Activated CD8-positive, alpha-beta memory T cell treated with anti-CD3 and anti-CD28 coated beads for 4 hours (primary cell): ENCODE measurements around the gene USP32.
"Not testable (repeated sequence)": the region's sequence is repeated elsewhere in the genome, so short reads cannot be mapped to it uniquely, and the experiment has no call there.

Source experiments
- DNase-seq, 2 donors: peaks; one replicate each; pipeline ENCODE4 v3.0.0-alpha.2; 2020; ENCODE audit warnings: low read depth in 2 of 2

Gene USP32

DNA sequence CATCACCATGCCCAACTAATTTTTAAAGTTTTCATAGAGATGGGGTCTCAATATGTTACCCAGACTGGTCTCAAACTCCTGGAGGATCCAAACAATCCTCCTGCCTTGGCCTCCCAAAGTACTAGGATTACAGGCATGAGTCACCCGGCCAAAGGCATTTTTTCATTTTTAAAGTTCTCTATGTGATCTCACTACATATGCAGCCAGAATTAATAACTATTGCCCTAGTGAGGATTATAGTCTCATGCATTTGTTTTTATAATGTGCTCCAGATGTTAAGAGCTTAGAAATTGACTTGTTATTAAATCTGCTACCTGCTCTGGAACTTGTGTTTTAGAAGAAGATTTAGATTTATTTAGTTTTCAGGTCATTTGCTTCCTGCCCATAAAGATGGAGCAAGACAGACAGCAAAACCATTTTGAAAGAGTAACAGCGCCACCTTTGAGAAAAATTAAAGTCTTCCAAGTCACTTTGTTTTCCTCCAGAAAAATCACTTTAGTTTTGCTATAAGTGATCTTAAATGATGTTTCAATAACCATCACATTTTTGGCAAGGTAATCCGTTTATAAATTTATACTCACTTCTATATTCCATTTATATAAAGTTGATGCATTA lies 162.6 kb downstream of the USP32 start:
- no peak for DNase-seq

DNA sequence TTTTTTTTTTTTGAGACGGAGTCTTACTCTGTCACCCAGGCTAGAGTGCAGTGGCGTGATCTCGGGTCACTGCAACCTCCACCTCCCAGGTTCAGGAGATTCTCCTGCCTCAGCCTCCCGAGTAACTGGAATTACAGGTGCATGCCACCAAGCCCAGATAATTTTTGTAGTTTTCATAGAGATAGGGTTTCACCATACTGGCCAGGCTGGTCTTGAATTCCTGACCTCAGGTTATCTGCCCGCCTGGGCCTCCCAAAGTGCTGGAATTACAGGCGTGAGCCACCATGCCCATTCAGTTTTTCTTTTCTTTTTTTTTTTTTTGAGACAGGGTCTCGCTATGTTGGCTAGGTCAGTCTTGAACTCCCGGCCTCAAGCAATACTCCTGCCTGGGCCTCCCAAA lies 164.7 kb downstream of the USP32 start:
- DNase-seq = not testable (repeated sequence)

DNA sequence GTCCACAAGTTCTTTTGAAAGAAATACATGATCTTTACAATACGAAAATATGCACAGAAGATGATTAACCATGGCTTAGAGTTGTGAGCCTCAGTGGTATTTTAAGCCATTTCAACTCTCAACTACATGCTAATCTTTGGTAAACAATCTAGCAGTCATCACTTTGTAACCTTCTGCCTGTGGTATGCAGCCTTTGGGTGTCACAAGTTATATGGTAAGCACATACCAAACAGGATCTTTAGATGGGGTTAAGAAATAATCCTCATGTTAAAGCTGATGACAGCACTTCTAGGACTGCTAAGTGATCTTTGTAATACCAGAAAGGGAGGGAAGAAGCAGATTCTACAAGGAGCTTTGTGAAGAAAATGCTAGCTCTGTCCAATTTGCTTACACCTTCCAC lies 167.9 kb downstream of the USP32 start:
- no peak for DNase-seq

DNA sequence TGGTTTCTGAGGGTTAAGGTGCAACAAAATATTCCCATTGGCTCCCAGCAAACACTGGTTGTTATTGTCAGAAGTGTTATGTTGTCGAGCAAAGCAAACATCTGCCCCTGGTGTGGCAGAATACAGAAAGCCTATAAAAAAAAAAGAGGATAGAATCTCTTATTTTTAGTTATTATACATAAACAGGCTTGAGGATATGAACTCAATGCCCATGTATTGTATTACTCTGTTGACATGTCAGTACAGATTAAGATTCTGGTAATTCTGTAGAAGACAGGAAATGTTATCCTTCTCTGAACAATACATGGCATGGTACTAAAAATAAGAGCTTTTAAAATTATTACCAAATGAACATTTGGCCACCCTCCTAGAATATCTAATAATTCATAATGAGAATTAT lies 168.5 kb downstream of the USP32 start:
- DNase-seq = no peak

DNA sequence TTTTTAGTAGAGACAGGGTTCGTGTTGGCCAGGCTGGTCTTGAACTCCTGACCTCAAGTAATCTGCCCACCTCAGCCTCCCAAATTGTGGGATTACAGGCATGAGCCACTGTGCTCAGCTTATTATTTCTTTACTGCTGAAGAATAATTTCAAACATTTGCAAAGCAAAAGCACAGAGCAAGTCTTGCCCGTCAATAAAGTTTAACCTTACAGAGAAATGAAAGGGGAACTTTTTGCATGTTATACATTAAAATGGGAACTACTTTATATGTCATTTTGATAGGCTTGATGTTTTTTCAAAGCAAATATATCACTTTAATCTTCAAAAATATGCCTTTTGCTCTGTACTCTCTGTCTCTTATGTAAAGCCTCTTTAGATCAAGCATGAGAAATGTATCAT lies 173.2 kb downstream of the USP32 start:
- DNase-seq = not testable (repeated sequence)

DNA sequence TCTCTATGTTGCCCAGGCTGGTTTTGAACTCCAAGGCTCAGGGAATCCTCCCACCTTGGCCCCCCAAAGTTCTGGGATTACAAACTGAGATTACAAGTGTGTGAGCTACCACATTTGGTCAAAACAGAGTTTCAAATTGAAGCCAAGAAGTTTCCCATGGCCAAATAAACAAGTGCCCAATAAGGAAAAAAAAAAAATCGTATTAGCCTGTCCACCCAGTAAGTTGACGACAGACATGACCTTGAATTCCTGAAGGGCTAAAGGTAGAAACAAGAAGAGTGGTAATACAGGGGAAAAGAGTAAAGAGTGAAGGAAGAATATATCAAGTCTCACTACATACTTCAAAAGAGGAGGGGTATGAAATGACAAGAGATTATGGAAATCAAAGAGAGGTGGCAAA lies 176.0 kb downstream of the USP32 start:
- not testable (repeated sequence) for DNase-seq

DNA sequence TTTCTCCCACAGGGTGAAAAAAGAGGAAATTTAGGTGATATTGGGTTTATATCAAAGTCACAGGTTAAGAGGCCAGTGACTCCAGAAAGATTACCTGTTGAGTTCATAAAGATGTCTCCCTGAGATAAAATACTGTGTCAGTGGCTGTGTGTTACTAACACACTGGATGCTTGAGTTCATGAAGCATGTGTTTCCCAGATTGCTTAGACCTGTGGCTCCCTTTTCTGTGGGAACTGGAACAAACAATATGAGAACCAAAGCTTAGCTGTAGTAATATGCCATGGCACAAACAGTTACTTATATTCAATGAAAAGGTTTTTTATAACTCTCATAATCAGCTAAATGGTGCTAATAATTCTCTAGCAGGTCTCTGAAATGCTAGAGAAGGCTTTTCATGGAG lies 180.7 kb downstream of the USP32 start:
- not testable (repeated sequence) for DNase-seq

DNA sequence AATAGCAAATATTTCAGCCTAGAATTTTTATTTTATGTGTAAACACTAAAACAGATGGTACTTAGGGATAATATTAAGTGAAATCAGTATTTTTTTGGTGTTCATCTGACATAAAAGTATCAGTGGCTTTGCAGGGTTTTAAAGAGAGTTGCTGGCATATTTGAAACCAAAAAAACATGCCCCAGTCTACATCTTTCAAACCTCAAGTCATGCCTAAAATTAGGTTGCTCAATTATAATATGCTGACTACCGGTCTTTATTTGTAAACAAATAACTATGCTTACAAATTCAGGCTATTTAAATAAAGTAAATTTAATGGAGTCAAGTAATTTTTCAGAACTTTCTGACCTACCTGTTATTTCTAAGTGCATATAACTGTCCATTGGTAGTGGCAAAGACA lies 183.6 kb downstream of the USP32 start:
- DNase-seq = not testable (repeated sequence)

DNA sequence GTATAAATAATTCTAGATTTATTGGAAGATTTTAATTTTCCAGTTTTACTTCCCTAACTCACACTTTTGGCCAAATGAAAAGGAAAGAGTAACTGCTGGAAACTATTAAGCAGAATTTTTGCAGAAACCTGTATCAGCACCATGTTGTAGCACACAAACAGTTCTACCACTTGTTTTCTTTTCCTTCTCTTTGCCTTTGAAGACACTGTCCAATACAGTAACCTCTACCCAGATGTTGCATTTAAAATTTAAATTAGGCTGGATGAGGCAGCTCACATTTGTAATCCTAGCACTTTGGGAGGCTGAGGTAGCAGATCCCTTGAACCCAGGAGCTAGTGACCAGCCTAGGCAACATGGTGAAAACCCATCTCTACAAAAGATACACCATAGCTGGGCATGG lies 186.2 kb downstream of the USP32 start:
- DNase-seq = not testable (repeated sequence)

DNA sequence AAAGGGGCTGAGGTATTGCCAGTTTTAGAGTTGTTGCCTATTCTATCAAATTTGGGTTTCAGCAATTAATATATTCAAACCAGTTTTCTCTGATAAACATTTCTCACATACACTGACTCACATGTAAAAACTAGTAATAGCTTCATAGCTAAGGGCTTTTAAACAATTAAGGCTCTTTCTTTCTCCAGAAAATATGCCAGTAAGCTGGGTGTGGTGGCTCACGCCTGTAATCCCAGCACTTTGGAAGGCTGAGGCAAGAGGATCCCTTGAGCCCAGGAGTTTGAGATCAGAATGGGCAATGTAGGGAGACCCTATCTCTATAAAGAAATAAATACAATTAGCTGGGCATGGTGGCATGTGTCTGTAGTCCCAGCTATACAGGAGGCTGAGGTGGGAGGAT lies 193.3 kb downstream of the USP32 start:
- not testable (repeated sequence) for DNase-seq

DNA sequence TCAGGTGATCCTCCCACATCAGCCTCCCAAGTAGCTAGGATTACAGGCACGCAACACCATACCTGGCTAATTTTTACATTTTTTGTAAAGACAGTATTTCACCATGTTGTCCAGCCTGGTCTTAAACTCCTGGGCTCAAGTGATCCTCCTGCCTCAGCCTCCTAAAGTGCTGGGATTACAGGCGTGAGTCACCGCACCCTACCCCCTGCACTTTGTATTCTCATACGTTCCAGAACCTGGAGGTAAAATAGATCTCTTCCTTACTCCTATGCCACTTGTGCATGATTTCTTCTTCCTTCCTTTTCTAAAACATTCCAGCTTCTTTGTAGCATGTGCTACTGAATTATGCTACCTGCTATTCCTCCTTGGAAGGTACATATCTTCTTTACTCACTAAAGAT lies 197.8 kb downstream of the USP32 start:
- DNase-seq = not testable (repeated sequence)

DNA sequence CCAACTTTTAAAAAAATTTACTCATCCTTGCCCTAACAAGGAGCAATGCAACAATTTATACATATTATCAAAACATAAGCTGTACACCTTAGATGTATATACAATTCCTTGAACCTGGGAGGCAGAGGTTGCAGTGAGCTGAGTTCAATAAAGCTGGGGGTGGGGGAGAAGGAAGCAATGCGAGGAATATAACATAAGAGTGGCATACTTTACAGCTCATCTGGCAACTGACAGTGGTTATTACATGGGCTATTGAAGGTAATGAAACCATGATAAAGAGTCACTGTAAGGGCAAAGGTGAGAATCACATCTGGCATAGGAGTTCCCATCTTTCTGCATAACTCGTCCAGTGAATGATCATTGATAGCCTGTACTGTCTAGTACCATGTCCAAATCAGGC lies 198.5 kb downstream of the USP32 start:
- DNase-seq = no peak

DNA sequence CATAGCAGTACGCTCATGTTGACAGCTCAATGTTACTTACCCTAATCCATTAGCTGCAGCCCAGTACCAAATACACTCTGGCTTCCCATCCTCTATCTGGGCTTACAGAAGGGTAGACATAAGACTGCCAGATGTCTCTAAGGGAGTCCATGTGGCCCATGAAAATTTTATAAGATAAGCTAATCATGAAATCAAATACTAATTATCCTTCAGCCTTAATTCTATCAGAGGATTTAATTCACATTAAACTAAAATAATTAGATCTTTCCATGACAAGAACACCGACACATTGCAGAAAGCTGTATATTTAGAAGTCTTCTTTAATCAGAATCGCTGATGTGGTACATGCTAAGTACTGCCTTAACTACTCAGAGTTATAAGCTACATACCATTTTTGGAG lies 198.9 kb downstream of the USP32 start:
- DNase-seq = not testable (repeated sequence)

DNA sequence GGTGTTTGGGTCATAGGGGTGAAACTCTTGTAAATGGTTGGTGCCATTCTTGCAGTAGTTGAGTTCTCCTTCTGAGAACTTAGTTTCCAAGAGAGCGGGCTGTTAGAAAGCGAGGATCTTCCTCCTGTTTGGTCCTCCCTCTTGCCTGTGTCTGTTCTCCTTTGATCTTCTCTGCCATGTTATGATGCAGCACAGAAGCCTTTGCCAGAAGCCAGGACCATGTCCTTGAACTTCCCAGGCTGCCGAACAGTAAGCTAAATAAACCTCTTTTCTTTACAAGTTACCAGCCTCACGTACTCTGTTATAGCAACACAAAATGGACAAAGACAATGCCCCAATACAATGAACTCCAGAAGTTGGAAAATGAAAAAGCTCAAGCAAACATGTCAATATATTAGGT lies 201.9 kb downstream of the USP32 start:
- not testable (repeated sequence) for DNase-seq

DNA sequence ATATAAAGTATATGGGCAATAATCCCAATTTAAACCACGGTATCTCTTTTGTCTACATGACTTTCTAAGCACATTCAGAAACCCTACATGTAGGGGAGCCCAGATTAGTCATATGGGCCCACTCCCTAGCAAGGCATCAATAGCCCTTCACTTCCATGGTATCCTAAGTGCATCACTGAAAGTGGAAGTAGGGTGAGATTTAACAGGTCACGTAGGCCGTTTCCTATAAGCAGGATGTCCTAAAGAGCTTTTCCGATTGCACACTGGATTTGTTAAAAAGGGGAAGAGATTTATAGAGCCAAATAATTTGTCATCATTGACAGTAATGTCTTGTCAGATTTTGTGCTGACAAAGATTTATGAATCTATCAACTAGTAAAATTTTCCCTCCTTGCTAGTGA lies 203.2 kb downstream of the USP32 start:
- DNase-seq = no peak

DNA sequence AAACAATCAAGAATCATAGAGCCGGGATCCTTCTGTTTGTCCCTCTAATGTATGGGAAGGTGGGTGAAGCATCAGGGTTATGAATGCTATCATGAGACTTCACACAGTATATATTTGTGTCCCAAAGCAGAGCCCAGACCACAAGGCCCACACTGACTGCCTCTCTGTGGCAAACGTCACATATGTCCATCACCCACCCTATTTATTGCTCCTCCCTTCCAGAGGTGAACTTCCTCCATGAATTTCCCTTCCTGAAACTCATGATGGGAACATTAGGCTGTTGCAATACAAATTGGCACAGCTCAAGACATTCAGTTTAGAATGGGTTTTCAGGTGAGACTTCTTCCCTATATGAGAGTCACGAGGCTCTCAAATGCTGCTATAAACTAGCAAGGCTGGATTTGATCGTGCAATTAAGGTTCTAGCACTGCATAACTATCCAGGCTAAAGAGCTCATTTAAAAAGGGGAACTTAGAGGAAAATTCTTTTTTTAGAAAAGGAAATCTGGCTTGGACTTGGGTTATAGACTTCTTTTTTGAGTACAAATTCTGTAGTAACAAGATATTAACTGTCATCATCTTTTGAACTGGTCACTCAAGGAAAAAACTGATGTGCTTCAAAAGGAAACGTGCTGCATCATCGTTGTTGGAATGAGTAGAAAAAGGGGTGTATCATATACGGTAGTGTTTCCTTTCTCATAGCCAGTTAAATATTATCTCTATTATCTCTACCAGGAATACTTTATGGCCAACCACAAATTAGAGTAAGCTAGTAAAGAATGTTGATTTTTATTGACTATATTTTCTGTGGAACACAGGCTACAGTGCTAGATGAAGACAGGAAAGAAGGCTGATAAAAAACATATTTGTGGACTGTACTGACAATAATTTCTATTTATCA lies 204.8 kb downstream of the USP32 start:
- not testable (repeated sequence) for DNase-seq

DNA sequence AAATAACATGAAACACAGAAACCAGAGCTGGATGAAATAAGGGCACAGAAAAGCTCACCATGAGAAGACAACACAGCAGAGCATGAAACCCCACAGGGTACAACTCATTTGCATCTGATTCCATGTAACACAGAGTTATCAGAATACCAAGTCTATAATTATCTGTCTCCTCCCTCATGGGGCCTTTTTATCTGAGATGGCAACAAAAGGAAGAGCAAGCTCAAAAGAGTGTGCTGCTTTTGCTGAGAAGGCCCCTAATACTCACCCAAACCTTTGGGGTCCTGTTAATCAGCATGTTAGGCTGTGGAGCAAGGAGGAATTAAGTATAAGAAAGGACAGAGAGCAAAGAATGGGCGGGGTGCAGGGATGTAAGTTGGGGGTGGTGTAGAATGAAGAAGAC lies 205.6 kb downstream of the USP32 start:
- DNase-seq = not testable (repeated sequence)

DNA sequence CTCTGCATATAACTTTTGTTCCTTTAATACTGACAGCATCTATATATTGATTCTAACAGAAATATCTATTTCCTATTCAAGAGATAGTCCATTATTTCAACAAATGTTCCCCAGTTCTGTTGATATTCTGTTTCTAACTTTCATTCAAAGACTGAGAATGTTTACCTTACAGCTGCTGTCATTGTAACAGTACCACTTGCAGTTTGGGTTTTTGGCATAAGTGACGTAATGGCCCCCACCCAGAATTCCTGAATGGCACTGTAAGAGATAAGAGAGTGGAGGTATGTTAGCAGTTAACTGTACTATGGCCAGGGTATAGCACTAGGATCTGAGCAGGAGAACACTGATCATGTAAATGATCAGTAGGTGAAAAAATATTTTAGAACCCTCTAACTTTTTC lies 211.6 kb downstream of the USP32 start:
- DNase-seq = not testable (repeated sequence)

DNA sequence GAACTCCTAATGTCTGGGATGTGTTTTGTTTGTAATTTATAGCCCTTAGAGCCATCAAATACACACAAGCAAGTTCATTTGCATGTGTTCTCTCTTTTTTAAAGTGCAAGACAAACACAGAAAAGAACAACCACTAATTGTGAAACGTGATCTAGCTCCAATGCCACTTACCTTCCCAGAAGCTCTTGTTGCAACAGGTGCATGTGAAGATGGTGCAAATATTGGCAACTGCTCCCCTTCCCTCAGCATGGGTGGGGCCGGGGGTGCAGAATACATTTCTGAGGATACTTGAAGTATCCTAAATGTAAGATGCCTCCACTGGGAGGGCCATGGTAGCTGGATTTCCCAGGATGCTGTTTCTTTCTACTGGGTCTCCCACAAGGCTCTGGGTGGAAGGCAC lies 213.8 kb downstream of the USP32 start:
- not testable (repeated sequence) for DNase-seq

DNA sequence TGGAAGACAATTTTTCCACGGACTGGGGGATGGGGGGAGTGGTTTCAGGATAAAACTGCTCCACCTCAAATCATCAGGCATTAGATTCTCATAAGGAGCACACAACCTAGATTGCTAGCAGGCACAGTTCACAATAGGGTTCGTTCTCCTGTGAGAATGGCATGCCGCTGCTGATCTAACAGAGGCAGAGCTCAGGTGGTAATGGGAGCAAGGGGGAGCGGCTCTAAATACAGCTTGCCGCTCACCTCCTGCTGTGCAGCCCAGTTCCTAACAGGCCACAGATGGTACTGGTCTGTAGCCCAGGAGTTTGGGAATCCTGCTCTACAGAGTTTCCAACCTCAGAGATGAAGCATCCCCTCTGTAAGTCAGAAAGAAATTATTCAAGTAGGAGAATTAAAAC lies 215.2 kb downstream of the USP32 start:
- DNase-seq = not testable (repeated sequence)

DNA sequence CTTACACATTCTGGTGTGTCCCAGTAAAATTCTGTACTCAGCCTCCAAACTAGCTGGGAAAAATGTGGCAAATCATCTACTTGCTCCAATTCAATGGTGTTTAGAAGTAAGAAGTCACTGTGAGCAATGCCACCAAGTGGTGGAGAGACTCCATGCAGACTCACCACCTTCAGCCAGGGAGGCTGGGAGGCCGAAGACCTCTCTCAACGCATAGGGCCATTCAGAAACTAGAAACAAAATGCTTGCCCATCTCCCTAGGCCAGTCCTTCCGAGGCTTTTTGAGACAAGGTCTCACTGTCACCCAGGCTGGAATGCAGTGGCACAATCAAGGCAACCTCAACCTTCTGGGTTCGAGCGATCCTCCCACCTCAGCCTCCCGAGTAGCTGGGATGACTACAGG lies 217.2 kb downstream of the USP32 start:
- not testable (repeated sequence) for DNase-seq

DNA sequence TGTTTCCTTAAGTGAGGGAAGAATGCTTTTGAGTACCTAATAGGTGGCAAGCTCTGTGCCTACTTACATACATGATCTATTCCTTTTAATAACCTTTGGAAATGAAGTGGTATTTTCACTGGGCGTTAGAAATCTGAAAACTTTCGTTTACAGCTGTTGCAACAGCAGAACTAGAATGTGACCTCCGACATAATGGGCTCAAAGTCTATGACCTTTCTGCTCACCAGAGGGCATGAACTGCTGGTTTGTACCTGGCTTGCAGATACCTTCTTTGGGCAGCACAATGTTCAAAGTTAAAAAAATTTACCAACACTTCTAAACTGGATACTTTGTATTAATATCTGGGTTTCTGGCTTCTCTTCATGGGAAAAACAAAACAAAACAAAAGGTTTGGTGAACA lies 217.9 kb downstream of the USP32 start:
- DNase-seq = no peak

DNA sequence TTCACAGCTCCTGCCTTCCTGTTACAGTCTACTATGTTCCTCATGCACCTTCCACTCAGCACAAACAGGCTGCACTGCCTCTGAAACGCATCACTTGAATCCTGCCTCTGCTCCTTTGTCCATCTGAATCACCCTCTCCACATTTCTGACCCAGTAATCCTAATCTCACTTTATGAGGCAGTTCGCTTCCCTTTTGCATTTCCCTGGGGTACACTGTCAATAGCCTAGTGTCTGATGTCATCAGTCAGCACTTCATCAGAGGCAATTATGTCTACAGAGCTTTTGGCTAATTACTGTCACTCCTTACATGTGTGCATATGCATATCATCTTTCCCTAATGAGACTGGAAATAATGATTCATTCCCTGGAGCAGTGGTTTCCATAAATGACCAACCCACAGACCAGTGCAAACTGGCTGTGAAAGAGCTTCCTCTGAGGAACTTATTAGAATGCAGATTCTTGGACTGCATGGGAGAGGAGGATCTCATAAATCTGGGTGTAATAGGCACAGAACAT lies 218.6 kb downstream of the USP32 start:
- DNase-seq = no peak
